Measurements from ENCODE around the gene UGT1A1. TPM values are rescaled to one million over a fixed set of nuclear protein-coding genes. Genes with fewer than 3 reads are reported as not detected.

UGT1A1 gene
- total RNA-seq, 1 donor from 2014 or later, result not detected

DNA sequence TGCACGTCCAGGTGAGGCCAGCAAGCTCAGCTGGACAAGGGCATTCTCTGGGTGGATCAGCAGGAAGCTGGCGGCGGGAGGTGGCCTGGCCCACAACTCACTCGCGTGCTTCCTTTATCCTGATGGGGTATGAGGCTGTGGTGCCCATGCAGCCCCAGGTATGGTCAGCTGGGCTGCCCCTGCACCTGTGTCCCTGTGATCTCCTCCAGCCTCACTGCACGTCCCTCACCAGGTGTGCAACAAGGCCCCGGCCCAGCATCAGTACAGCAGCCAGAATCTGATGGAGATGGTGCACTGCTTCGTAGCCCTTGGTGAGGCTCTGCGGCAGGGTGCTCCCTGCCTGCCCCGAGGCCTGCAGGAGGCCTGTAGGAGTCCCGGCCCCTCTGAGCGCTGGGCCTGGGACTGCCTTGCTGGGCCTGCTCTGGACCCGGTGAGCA, 35.7 kb downstream of the UGT1A1 start:
- no peak for DNase-seq (ENCODE audit: low read depth, low spot score)

DNA sequence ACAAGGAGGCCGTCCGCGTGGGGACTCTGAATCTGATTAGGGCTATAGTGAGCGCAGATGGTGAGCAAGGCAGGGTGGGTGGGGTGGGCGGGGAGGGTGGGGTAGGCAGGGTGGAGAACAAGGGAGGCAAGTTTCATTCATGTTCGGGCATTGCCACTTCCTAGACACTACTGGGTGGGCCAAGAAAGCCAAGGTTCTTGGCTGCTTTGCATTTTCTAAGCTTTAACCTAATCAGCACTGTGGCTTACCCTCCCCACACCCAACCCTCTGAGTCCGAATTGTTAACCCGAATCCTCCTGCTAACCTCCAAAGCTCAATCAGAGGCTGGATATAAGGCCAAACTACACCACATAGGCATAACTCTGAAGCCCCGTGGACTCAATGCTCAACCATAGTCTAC, 36.2 kb downstream of the UGT1A1 start:
- no peak for DNase-seq (ENCODE audit: low read depth, low spot score)

DNA sequence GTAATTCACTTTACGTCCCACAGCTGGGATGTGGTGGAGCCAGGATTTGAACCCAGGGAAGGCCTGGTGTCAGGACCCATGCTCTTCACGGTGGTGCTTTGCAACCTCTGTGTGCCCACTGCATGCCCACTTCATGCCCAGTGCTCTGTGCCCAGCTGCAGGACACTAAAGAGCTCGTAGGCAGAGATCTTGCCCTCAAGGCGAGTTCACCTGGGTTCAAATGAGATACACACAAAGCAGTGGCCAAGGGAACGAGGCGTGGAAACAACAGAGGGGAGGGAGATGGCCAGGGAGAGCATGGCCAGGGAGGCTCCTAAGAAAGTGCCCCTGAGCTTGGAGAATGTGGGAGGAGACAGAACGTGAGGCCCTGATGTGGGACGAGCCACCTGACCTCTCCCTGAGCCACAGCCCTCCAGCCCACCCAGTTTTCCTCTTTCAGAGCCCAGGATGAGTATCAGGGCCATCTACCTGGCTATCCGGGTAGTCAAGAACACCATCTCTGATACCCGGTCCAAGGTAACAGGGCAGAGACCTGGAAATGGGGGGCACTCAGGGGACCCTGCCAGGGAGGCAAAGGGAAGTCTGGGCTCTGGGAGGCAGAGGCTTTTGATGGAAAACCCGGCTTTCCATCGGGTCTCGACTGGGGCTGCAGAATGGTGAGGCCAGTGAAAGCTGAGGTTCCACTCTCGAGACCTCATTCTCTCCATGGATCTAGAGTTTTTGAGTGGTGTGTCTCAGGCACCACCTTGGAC, 38.4 kb downstream of the UGT1A1 start:
- no peak for DNase-seq (ENCODE audit: low read depth, low spot score)

DNA sequence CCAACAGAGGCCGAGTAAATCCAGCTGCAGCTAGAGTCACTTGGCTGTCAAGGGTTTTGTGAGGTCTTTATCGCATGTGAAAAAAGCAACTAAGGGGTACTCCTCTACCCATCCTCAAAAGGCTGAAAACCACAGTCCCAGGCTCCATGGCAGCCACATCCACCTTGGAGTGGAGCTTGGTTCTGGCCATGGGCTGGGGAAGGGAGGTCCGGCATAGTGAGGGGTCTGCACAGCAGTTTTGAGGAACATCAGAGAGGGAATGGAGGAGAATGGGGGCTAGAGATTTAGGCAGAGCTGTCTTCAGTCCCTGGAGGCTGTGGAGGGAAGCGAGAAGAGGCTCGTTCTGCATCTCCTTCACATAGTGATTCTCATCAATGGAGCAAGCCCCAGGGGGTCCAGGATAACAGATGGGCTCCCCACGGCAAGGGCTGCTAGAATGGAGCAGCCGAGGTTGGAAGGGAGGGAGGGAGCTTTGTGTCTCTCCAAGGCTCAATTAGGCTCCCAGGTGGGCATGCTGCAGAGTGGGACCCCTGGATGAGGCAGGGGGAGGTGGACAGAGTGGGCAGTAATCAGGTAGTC, 39.1 kb downstream of the UGT1A1 start:
- DNase-seq (ENCODE audit: low read depth, low spot score), result no peak

DNA sequence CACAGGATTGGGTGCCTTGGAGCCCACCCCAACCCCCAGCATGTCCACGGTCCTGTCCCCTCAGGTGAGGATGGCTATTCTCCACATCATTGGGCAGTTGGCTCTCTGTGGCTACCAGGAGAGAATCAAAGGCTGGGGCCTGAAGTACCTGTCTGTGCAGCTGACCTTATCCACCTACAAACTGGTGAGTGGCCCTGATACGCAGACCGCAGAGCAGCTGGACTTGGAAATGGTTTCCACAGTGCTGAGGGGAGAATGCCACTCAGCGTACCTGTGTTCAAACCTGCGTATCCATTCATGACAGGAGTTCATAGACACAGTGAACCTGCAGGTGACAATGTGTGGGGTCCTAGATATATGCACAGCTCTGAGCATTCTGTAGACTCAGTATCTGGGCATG, 39.6 kb downstream of the UGT1A1 start:
- DNase-seq (ENCODE audit: low read depth, low spot score), result no peak

DNA sequence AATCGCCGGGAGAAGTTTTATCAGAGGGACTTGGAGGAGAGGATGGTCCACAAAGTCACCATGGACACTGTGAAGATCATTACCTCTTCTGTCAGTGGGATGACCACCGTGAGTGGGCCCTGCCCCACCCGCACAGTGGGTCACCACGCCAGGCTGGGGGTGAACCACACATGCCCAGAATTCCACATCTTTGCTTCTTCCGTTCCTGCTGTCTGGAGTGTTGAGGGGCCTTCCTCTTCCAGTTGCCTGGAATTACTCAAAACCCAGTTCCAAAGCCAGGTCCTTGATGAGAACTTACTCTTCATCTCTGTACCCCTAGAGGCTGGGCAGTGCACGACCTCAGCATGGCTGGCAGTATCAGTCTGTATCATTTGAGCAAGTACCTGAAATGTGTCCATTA, 40.1 kb downstream of the UGT1A1 start:
- DNase-seq (ENCODE audit: low read depth, low spot score), result no peak

DNA sequence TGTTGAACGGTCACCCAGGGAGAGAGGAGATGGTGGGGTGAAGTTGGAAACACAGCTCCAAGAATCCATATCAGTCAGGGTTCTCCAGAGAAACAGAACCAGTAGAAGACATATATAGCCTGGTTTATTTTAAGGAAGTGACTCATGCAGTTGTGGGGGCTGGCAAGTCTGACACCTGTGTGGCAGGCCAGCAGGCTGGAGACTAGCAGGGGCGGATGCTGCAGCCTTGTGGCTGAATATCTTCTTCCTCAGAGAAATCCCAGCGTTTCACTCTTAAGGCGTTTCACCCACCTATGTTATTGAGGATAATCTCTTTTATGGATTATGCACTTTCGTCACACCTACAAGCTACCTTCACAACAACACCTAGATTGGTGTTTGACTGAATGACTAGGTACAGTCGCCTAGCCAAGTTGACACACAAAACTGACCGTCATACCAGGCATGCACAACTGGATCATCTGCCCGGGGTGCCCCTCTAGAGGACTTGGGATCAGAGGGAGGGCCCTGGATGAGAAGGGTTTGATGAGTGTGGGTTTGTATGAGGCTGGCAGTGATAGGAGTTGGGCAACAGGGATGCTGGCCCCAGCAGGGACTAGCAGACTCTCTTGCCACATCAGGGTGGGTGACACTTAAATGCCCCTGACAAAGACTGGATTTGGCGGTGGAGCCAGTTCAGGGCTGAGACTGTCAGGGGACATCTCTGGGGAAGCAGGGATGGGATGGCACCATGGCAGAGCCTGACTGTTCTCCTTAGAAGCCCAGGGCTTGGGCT, 41.5 kb downstream of the UGT1A1 start:
- DNase-seq (ENCODE audit: low read depth, low spot score), result no peak

DNA sequence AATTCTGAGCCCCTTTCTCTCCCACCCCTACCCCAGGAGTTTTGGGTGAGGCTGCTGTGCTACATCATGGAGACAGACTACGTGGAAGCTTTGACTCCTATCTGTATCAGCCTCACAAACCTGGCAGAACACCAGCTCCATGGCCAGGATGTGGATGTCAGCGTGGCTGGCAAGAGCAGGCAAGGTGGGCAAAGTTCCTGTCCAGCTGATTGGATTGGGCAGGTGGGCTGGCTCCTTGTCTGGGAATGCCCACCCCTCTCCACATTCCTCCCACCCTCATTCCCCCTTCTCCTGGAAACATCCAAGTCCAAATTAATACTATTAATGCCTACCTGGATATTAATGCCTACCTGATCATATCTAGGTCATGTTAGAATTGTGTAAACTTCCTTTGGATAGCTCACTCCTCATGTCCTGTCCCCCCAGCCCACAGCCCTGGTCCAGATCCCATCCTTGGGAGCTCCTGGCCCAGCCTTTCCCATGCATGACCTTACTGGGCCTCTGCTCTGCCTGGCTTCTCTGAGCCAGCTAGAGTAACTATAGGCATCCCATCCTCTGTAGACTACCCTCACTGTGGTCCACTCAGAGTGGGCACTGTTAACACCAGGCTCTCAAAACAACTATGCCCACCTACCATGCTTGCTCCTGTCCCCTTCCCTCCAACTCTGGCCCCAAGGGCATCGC, 42.2 kb downstream of the UGT1A1 start:
- no peak for DNase-seq (ENCODE audit: low read depth, low spot score)

DNA sequence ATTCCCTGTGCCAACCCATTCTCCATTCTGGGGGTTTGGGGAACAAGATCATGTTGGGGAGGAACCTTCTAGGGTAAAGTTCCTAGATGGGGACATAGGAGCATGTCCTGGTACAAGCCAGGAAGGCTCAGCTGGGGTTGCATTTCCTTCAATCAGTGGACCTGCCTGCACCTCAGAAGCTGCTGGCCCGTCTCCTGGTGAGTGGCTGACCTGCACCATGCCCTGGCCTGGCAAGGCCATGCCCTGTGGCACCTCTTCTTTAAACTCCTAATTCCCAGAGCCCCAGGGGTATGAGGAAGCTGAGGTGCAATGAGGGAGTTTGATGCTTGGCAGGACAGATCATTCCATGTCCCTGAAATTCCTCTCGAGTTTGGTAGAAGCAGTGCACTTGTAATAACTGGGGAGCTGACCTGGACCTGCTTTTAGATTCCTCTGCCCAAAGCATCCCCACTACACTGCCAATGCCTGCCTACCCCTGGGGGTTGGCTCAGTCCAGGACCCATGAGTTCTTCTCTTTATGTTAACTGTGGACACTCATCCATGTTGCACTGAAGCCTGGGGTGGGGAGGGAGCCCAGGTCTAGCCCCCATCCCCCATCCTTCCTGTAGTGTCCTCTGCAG, 43.3 kb downstream of the UGT1A1 start:
- DNase-seq (ENCODE audit: low read depth, low spot score), result no peak

DNA sequence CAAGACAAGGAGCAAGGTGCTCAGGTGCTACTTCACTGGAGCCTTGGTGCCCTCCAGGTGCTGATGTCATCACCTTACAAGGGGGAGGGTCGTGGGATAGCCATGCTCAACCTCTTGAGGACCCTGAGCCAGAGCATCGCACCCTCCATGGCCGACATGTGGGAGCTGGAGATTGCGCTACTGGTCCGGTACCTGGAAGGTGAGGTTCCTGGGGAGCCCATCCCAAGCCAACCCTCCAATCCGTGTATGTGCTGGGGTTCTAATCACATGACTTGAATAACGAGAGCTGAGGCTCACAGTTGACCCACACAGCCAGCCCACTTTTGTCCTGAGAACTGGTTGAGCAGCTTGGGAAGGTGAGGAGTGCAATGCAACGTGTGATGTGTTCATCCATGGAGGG, 43.9 kb downstream of the UGT1A1 start:
- no peak for DNase-seq (ENCODE audit: low read depth, low spot score)

DNA sequence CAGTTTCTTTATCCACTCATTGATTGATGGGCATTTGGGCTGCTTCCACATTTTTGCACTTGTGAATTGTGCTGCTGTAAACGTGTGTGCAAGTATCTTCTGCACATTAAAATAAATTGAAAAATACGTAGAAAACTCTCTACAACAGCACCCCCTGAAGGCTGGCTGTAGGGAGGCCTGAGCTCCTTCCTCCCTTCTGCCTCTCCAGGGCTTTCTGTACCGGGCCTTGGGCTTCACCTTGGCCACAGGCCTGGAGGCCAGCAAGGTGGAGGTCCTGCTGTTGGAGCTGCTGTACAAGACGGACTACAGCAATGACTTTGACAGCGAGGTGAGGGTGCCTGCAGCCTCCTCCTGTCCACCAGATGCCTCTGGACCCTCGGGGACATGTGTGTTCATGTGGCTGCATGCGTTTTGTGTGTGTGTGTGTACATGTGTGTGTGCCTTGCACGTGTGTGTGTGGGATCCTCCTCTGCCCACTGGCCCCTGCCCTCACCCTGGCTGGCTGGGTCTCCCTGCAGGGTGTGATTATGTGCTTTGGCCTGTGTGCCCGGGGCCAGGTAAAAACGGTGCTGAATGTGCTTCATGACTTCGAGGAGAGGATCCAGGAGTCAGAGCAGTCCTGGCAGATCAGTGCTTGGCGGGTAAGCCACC, 47.3 kb downstream of the UGT1A1 start:
- no peak for DNase-seq (ENCODE audit: low read depth, low spot score)

DNA sequence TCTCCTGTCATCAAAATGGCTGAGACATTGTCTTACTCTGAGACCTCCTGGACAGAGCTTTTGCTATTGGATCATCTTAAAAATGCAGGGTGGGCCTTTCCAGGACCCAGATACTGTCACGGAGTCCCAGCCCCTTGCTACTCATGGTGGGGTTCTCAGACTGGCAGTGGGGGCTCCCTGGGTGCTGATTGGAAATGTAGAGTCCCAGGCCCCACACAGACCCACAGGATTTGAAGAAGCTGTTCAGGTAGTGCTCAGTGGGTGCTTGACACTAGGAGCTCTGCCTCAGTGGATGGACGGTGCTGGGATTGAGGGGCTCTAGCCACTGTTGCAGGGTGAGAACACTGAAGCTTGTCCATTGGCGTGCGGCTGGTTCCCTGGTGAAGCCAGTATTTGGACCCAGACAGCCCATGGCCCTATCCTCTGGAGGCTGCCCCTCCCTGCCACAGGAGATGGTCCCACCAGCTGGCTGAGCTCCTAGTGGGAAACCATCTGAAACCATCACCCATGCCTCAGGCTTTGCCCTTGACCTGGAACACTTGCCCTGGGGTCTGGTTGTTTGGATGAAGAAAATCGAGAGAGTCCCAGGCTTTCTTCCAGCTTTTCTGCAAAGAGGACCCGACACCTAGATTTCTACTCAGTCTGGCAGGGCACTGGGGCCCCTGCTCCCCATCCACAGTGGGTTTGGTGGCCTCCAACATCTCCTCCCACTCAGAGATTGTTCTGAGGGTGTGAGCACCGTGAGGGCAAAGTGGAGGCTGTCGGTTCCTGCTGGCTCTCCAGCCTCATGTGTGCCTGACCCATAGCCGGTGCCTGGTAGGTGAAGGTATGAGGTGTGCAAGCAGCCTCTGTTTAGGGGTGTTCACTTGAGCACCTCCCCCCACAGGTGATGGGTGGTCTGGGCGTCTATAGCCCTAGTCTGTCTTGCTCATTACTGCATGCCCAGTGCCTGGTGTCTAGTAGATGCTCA, 48.2 kb downstream of the UGT1A1 start:
- DNase-seq (ENCODE audit: low read depth, low spot score), result no peak

DNA sequence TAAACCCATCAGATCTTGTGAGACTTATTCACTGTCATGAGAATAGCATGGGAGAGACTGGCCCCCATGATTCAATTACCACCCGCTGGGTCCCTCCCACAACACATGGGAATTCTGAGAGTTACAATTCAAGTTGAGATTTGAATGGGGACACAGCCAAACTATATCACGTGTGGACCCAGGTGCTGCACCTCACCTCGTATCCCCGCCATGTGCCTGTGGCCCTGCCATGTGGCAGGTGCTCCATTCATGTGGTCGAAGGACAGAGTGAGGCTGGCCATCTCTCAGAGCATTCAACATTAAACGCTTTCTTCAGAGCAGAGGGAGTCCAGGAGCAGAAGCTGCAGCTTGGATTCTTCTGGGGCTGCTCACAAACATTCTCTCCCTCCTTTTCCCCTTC, 50.3 kb downstream of the UGT1A1 start:
- DNase-seq (ENCODE audit: low read depth, low spot score), result no peak

DNA sequence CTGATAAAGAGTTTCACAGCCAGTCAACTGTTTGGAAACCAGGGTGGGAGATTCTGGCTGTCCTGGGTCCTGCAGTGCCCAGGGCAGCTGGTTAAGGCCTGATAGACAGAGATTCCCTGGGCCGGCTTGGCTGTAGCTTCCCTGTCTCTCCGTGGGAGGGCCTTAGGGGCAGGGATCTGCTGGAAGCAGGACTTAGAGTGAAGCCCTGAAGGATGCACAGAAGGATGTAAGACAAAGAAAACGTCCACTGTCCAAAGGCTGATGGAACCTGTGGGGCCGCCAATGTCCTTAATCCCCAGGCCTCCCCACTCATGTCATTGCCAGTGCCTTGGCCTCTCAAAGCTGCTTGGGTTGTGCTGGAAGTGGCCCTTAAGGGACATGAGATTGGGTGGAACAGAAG, 51.0 kb downstream of the UGT1A1 start:
- no peak for DNase-seq (ENCODE audit: low read depth, low spot score)

DNA sequence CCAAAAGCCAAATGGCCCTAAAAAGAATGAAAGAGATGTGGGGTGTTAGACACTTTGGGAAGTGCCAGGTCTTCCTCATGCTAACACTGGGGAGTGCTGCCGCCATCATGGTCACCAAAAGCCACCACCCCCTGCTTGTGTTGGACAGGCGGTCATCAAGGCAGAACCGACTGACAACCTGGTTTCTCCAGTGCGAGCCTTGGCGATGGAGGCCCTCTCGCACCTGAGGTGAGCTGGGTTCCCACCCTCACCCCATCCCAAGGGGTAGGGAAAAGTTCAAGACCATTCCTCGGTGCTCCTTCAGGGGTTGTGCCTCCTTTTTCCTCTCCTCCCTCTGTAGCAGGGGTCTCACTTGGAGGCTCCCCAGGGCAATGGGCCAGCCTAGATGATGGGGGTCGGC, 51.7 kb downstream of the UGT1A1 start:
- no peak for DNase-seq (ENCODE audit: low read depth, low spot score)

DNA sequence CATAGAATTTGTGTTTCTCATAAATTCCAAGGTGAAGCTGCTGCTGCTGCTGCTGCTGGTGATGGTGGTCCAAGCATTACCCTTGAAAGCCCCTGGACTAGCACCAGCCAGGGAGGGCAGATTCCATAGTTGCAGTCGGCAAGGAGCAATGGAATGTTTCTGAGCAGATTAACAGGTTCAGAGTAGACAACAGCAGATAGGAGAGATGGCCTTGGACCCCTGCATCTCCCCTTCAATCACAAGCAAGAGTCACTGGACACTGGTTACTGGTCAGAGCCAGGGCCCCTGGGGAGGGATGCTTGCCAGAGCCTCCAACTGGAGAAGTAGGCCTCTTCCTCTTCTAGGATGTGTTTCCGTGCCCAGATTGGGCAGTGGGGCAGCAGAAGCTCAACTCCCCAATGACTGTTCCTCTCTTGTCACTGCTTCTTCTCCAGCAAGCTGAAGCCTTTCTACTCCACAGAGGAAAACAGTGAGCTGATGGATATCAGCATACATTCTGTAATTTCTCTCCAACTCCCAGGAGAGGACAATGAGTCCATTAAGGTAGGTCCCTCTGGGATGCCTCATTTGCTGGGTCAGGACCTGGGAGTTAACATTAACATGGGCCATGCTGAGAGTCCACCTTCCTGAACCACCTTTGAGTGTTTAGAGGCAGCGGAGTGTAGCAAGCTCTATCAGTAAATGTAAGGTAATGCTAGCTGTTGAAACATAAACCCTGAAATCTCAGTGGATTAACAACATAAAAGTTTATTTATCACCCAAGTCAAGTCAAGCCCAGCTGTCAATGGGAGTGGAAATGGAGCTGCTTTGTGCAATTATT, 53.4 kb downstream of the UGT1A1 start:
- DNase-seq (ENCODE audit: low read depth, low spot score), result no peak

DNA sequence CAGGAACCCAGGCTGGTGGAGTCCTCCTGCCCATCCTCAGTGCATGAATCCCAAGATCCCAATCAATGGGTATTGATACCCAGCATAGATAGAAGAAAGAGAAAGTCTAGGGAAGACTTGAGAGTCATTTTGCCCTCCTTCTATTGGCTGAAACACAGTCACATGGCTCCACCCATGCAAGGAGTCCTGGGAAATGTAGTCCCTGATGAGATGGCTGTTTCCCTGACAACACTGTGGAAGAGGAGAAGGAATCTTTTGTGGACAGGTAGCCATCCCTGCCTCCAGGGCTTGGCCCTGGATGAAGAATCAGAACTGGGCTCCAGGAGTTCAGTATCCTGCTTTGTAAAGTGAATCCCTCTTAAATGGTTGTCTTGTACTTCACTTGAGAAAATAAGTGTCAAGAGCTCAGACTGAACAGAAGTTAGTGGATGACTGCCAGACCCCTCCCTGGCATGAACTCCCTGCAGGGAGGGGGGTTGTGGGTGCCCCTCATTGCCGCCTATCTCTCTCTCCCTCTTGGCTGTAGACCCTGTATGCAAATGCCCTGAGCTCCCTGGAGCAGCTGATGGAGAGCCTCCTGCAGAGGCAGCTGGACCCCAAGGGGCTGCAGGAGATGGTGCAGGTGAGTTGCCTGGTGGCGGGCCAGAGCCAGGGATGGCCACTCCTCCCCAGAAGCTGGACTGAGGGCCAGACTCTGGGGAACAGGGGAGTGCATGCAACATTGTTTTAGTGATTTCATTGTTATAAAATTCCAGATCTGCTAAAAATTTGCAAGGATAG, 54.2 kb downstream of the UGT1A1 start:
- no peak for DNase-seq (ENCODE audit: low read depth, low spot score)

DNA sequence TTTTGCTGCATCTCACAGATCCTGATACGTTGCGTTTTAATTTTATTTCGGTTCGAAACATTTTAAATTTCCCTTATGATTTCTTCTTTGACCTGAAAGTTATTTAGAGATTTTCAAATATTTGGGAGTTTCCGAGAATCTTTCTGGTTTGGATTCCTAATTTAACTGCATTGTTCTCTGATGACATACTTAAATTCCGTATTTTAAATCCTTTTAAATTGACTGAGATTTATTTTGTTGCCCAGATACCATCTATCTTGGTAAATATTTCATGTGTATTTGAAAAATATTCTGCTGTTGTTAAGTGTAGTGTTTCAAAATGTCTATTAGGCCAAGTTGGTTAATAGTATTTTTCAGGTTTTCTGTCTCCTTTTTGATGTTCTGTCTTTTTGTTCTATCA, 55.8 kb downstream of the UGT1A1 start:
- DNase-seq (ENCODE audit: low read depth, low spot score), result no peak

All from pulmonary artery endothelial cell (primary cell).